Body of pancreas (tissue), 4 donors: Measurements from ENCODE around the gene ARHGEF7.

Source experiments
- CTCF ChIP-seq, 7 experiments: fragments of 450-650 bp in 4 of 7; fragments of 200-600 bp in 3 of 7; sonication (generic) in 3 of 7; IDR thresholded peaks; one replicate each; pipeline ENCODE4 v1.5.1; 2016 to 2019; ENCODE audit warnings: antibody characterized with exemption in 7 of 7
- POLR2A ChIP-seq, 3 donors: fragments of 450-650 bp; IDR thresholded peaks; one replicate each; pipeline ENCODE4 v1.6.1; 2016; ENCODE audit warnings: antibody characterized with exemption in 3 of 3, mild to moderate bottlenecking in 2 of 3

- TF ChIP-seq CTCF (IDR thresholded peaks at IDR 0.05) (no peak), POLR2A (IDR thresholded peaks at IDR 0.05) (no peak)
These were observed 211.5 kb downstream of the ARHGEF7 start for GRCh38 chr13:111326621-111326965.
